Kasumi-1 (cell line): ENCODE data around the gene SOCS1.

ENCODE experiments used
- DNase-seq, 2 experiments: peaks; one replicate each; lab custom pipeline; 2025; lab: John Stamatoyannopoulos, UW

Gene SOCS1

GRCh38 chr16:11285842-11286241 is 29.8 kb upstream of the SOCS1 start:
- no peak for DNase-seq

GRCh38 chr16:11283820-11284248 is 27.8 kb upstream of the SOCS1 start:
- no peak for DNase-seq

GRCh38 chr16:11280616-11281522 is 24.9 kb upstream of the SOCS1 start, which contains the start of gene PRM1:
Gene PRM1 (minus strand): TSS chr16:11281330. CDS start chr16:11281238, 92 bp downstream.
- no peak for DNase-seq

GRCh38 chr16:11278681-11279628 is 23.0 kb upstream of the SOCS1 start:
- no peak for DNase-seq

GRCh38 chr16:11277607-11278337 is 21.8 kb upstream of the SOCS1 start:
- no peak for DNase-seq

- no peak for DNase-seq
These were observed 21.0 kb upstream of the SOCS1 start for GRCh38 chr16:11276896-11277593.

GRCh38 chr16:11276143-11276895 is 20.3 kb upstream of the SOCS1 start, which contains the start of gene PRM2:
Gene PRM2 (minus strand): TSS chr16:11276480. CDS start chr16:11276370, 110 bp downstream.
- no peak for DNase-seq

- DNase-seq = no peak
These were observed 19.0 kb upstream of the SOCS1 start for GRCh38 chr16:11274964-11275363.

- no peak for DNase-seq
These were observed 17.8 kb upstream of the SOCS1 start for GRCh38 chr16:11273721-11274324.

GRCh38 chr16:11272921-11273720 is 17.1 kb upstream of the SOCS1 start, which contains the start of gene PRM3:
Gene PRM3 (minus strand): TSS chr16:11273629. CDS start chr16:11273595, 34 bp downstream.
- no peak for DNase-seq

GRCh38 chr16:11272484-11272883 is 16.5 kb upstream of the SOCS1 start:
- DNase-seq = no peak

GRCh38 chr16:11271610-11272009 is 15.6 kb upstream of the SOCS1 start:
- DNase-seq = no peak

- DNase-seq = no peak
These were observed 14.7 kb upstream of the SOCS1 start for GRCh38 chr16:11270602-11271162.

- no peak for DNase-seq
These were observed 12.9 kb upstream of the SOCS1 start, which contains the start of gene TNP2 for GRCh38 chr16:11268921-11269375. Gene TNP2 (minus strand): TSS chr16:11269325. CDS start chr16:11269262, 63 bp downstream.

GRCh38 chr16:11265124-11265523 is 9.1 kb upstream of the SOCS1 start:
- no peak for DNase-seq

GRCh38 chr16:11264155-11264832 is 8.3 kb upstream of the SOCS1 start:
- DNase-seq = peak; percentile 0 to 18

- no peak for DNase-seq
These were observed 7.7 kb upstream of the SOCS1 start for GRCh38 chr16:11263737-11264136.

- DNase-seq = no peak
These were observed 6.9 kb upstream of the SOCS1 start for GRCh38 chr16:11262915-11263314.
